Measurements from ENCODE around the gene NKAIN2. TPM values are rescaled to one million over a fixed set of nuclear protein-coding genes. Genes with fewer than 3 reads are reported as not detected.

The NKAIN2 gene
- total and polyA plus RNA-seq, 5 donors from 2014 or later, result not detected

- no peak overlapping the region for H3K27ac ChIP-seq (ENCODE audit: insufficient read depth, low read length, poor library complexity, severe bottlenecking)
- no peaks in the 10 kb centered on the region for H3K4me1 Mint-ChIP-seq
- no peak for ATAC-seq (ENCODE audit: low read depth in 2 of 2)
These were observed 950.0 kb downstream of the NKAIN2 start for GRCh38 chr6:124753562-124754105.

DNA sequence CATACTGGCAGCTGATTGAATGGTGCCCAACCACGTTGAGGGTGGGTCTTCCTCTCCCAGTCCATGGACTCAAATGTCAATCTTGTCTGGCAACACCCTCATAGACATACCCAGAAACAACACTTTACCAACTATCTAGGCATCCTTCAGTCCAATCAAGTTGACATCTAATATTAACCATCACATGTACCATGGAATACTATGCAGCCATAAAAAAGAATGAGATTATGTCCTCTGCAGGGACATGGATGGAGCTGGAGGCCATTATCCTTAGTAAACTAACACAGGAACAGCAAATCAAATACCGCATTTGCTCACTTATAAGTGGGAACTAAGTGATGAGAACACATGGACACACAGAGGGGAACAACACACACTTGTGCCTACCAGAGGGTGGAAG lies 951.7 kb downstream of the NKAIN2 start:
- Histone ChIP-seq H3K36me3 (ENCODE audit: control insufficient read depth, insufficient read depth, low read length) (no peaks in the 10 kb centered on the region), H3K4me3 (ENCODE audit: low read depth, low read length) (no peak overlapping the region), H3K4me1 (ENCODE audit: control insufficient read depth, insufficient read depth, low read length, poor library complexity, severe bottlenecking) (no peaks in the 10 kb centered on the region), H3K9me3 (ENCODE audit: control insufficient read depth in 2 of 2, low read length in 2 of 2) (peaks cover 0 to under 1% of the 10 kb centered on the region in 2 experiments), H3K27ac (ENCODE audit: insufficient read depth, low read length, poor library complexity, severe bottlenecking) (no peak overlapping the region), H3K27me3 (ENCODE audit: control insufficient read depth, insufficient read depth, low read length) (no peaks in the 10 kb centered on the region)
- H3K9me3 Mint-ChIP-seq, result peaks cover 2 to 8% (median 4%) of the 10 kb centered on the region in 7 donors
- no peak overlapping the region for H3K27ac Mint-ChIP-seq
- DNase-seq (no peak), ATAC-seq (ENCODE audit: low read depth in 2 of 2) (no peak)
- no peaks in the 10 kb centered on the region for H3K27me3 Mint-ChIP-seq
- no peaks in the 10 kb centered on the region for H3K36me3 Mint-ChIP-seq
- peak overlapping the region in 1 of 4 donors; percentile 18 for H3K4me3 Mint-ChIP-seq
- no peaks in the 10 kb centered on the region for H3K4me1 Mint-ChIP-seq

More at GRCh38 chr6:124753562-124754105, 950.0 kb downstream of the NKAIN2 start:
- peaks cover 0 to 8% (median 4%) of the 10 kb centered on the region in 7 donors for H3K9me3 Mint-ChIP-seq
- no peak overlapping the region for H3K27ac Mint-ChIP-seq
- H3K4me3 Mint-ChIP-seq, result no peak overlapping the region
- no peaks in the 10 kb centered on the region for H3K27me3 Mint-ChIP-seq
- H3K36me3 Mint-ChIP-seq, result no peaks in the 10 kb centered on the region
- H3K4me1 ChIP-seq (ENCODE audit: control insufficient read depth, insufficient read depth, low read length, poor library complexity, severe bottlenecking), result no peaks in the 10 kb centered on the region
- H3K9me3 ChIP-seq (ENCODE audit: control insufficient read depth in 2 of 2, low read length in 2 of 2), result no peaks in the 10 kb centered on the region
- DNase-seq, result no peak
- no peak overlapping the region for H3K4me3 ChIP-seq (ENCODE audit: low read depth, low read length)
- no peaks in the 10 kb centered on the region for H3K36me3 ChIP-seq (ENCODE audit: control insufficient read depth, insufficient read depth, low read length)
- no peaks in the 10 kb centered on the region for H3K27me3 ChIP-seq (ENCODE audit: control insufficient read depth, insufficient read depth, low read length)

- no peak for ATAC-seq (ENCODE audit: low read depth in 2 of 2)
- Histone ChIP-seq H3K4me3 (ENCODE audit: low read depth, low read length) (no peak overlapping the region), H3K4me1 (ENCODE audit: control insufficient read depth, insufficient read depth, low read length, poor library complexity, severe bottlenecking) (no peaks in the 10 kb centered on the region), H3K27me3 (ENCODE audit: control insufficient read depth, insufficient read depth, low read length) (no peaks in the 10 kb centered on the region), H3K9me3 (ENCODE audit: control insufficient read depth in 2 of 2, low read length in 2 of 2) (peaks cover 0 to 5% of the 10 kb centered on the region in 2 experiments), H3K36me3 (ENCODE audit: control insufficient read depth, insufficient read depth, low read length) (no peaks in the 10 kb centered on the region), H3K27ac (ENCODE audit: insufficient read depth, low read length, poor library complexity, severe bottlenecking) (no peak overlapping the region)
- peaks cover 2 to 10% (median 4%) of the 10 kb centered on the region in 7 donors for H3K9me3 Mint-ChIP-seq
- H3K4me3 Mint-ChIP-seq, result no peak overlapping the region
- no peak overlapping the region for H3K27ac Mint-ChIP-seq
- H3K27me3 Mint-ChIP-seq, result no peaks in the 10 kb centered on the region
- no peaks in the 10 kb centered on the region for H3K36me3 Mint-ChIP-seq
- no peaks in the 10 kb centered on the region for H3K4me1 Mint-ChIP-seq
- no peak for DNase-seq
These were observed 953.9 kb downstream of the NKAIN2 start for GRCh38 chr6:124757560-124757959.

DNA sequence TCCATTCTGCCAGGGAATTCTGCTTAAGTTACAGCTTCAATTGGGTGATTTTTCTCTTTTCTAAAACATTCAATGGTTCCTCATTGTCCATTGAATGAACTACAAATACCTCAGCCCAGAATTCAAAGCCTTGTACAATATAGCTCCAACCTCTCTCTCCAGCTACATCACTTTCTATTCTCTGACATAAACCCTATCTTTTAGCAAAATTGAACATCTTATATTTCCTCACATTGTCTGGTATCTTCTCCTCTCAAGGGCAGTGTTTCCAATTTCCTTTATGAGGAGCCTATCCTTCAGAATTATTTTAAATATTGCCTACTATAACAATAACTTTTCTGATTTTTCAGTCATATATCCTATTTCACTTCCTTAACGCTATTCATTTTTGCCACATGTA lies 955.0 kb downstream of the NKAIN2 start:
- Histone ChIP-seq H3K27ac (ENCODE audit: insufficient read depth, low read length, poor library complexity, severe bottlenecking) (no peak overlapping the region), H3K27me3 (ENCODE audit: control insufficient read depth, insufficient read depth, low read length) (no peaks in the 10 kb centered on the region), H3K36me3 (ENCODE audit: control insufficient read depth, insufficient read depth, low read length) (no peaks in the 10 kb centered on the region), H3K4me1 (ENCODE audit: control insufficient read depth, insufficient read depth, low read length, poor library complexity, severe bottlenecking) (no peaks in the 10 kb centered on the region), H3K4me3 (ENCODE audit: low read depth, low read length) (no peak overlapping the region), H3K9me3 (ENCODE audit: control insufficient read depth in 2 of 2, low read length in 2 of 2) (peaks cover 0 to 5% of the 10 kb centered on the region in 2 experiments)
- Mint-ChIP-seq H3K27me3 (no peaks in the 10 kb centered on the region), H3K9me3 (peaks cover 0 to 10% (median 2%) of the 10 kb centered on the region in 7 donors), H3K27ac (no peak overlapping the region), H3K4me3 (no peak overlapping the region), H3K36me3 (no peaks in the 10 kb centered on the region), H3K4me1 (no peaks in the 10 kb centered on the region)
- DNase-seq (no peak), ATAC-seq (ENCODE audit: low read depth in 2 of 2) (no peak)

GRCh38 chr6:124765280-124765679 lies 961.6 kb downstream of the NKAIN2 start:
- H3K36me3 ChIP-seq (ENCODE audit: control insufficient read depth, insufficient read depth, low read length), result no peaks in the 10 kb centered on the region
- no peaks in the 10 kb centered on the region for H3K27me3 ChIP-seq (ENCODE audit: control insufficient read depth, insufficient read depth, low read length)
- no peak for DNase-seq
- Mint-ChIP-seq H3K4me1 (no peaks in the 10 kb centered on the region), H3K27ac (no peak overlapping the region), H3K9me3 (peaks cover 0 to 10% (median 0%) of the 10 kb centered on the region in 7 donors), H3K27me3 (no peaks in the 10 kb centered on the region), H3K4me3 (no peak overlapping the region), H3K36me3 (no peaks in the 10 kb centered on the region)
- no peak for ATAC-seq (ENCODE audit: low read depth in 2 of 2)
- H3K4me1 ChIP-seq (ENCODE audit: control insufficient read depth, insufficient read depth, low read length, poor library complexity, severe bottlenecking), result no peaks in the 10 kb centered on the region
- no peak overlapping the region for H3K4me3 ChIP-seq (ENCODE audit: low read depth, low read length)
- no peak overlapping the region for H3K27ac ChIP-seq (ENCODE audit: insufficient read depth, low read length, poor library complexity, severe bottlenecking)
- H3K9me3 ChIP-seq (ENCODE audit: control insufficient read depth in 2 of 2, low read length in 2 of 2), result peaks cover 0 to 5% of the 10 kb centered on the region in 2 experiments

- Mint-ChIP-seq H3K4me1 (no peaks in the 10 kb centered on the region), H3K4me3 (no peak overlapping the region), H3K9me3 (peaks cover 0 to 10% (median 3%) of the 10 kb centered on the region in 7 donors), H3K36me3 (no peaks in the 10 kb centered on the region), H3K27ac (no peak overlapping the region), H3K27me3 (no peaks in the 10 kb centered on the region)
- H3K4me1 ChIP-seq (ENCODE audit: control insufficient read depth, insufficient read depth, low read length, poor library complexity, severe bottlenecking), result no peaks in the 10 kb centered on the region
- no peaks in the 10 kb centered on the region for H3K9me3 ChIP-seq (ENCODE audit: control insufficient read depth in 2 of 2, low read length in 2 of 2)
- no peak for DNase-seq
- no peak for ATAC-seq (ENCODE audit: low read depth in 2 of 2)
- H3K27ac ChIP-seq (ENCODE audit: insufficient read depth, low read length, poor library complexity, severe bottlenecking), result no peak overlapping the region
- no peaks in the 10 kb centered on the region for H3K27me3 ChIP-seq (ENCODE audit: control insufficient read depth, insufficient read depth, low read length)
- H3K36me3 ChIP-seq (ENCODE audit: control insufficient read depth, insufficient read depth, low read length), result no peaks in the 10 kb centered on the region
- no peak overlapping the region for H3K4me3 ChIP-seq (ENCODE audit: low read depth, low read length)
These were observed 964.6 kb downstream of the NKAIN2 start for GRCh38 chr6:124768224-124768623.

GRCh38 chr6:124769811-124770544 lies 966.3 kb downstream of the NKAIN2 start:
- no peak overlapping the region for H3K27ac ChIP-seq (ENCODE audit: insufficient read depth, low read length, poor library complexity, severe bottlenecking)
- DNase-seq, result no peak
- H3K4me3 ChIP-seq (ENCODE audit: low read depth, low read length), result no peak overlapping the region
- no peaks in the 10 kb centered on the region for H3K9me3 ChIP-seq (ENCODE audit: control insufficient read depth in 2 of 2, low read length in 2 of 2)
- Mint-ChIP-seq H3K27me3 (no peaks in the 10 kb centered on the region), H3K36me3 (no peaks in the 10 kb centered on the region), H3K4me1 (no peaks in the 10 kb centered on the region), H3K9me3 (peaks cover 0 to 10% (median 3%) of the 10 kb centered on the region in 7 donors), H3K27ac (no peak overlapping the region), H3K4me3 (no peak overlapping the region)
- no peaks in the 10 kb centered on the region for H3K27me3 ChIP-seq (ENCODE audit: control insufficient read depth, insufficient read depth, low read length)
- H3K4me1 ChIP-seq (ENCODE audit: control insufficient read depth, insufficient read depth, low read length, poor library complexity, severe bottlenecking), result no peaks in the 10 kb centered on the region
- H3K36me3 ChIP-seq (ENCODE audit: control insufficient read depth, insufficient read depth, low read length), result no peaks in the 10 kb centered on the region
- no peak for ATAC-seq (ENCODE audit: low read depth in 2 of 2)

DNA sequence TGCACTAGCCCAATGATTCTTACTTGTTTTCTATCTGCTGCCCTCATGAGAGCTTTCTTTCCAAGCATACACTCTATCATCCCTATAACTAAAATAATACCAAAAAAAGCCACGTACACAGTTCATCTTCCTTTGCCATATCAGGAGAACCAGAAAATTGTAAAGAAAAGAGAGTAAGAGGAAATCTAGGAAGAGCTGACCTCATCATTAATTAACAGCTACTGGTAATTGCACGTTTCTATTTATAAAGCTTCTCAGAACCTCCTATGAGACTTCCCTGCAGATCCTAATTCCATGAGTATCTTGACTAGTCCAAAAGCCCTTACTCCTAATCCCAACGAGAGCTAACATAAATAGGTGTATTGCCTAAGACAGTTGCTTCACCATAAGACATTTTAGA lies 967.1 kb downstream of the NKAIN2 start:
- Mint-ChIP-seq H3K4me1 (no peaks in the 10 kb centered on the region), H3K4me3 (no peak overlapping the region), H3K27ac (no peak overlapping the region), H3K36me3 (no peaks in the 10 kb centered on the region), H3K9me3 (peaks cover 0 to 10% (median 3%) of the 10 kb centered on the region in 7 donors), H3K27me3 (no peaks in the 10 kb centered on the region)
- no peaks in the 10 kb centered on the region for H3K36me3 ChIP-seq (ENCODE audit: control insufficient read depth, insufficient read depth, low read length)
- ATAC-seq (ENCODE audit: low read depth in 2 of 2) (no peak), DNase-seq (no peak)
- H3K27ac ChIP-seq (ENCODE audit: insufficient read depth, low read length, poor library complexity, severe bottlenecking), result no peak overlapping the region
- no peak overlapping the region for H3K4me3 ChIP-seq (ENCODE audit: low read depth, low read length)
- no peaks in the 10 kb centered on the region for H3K27me3 ChIP-seq (ENCODE audit: control insufficient read depth, insufficient read depth, low read length)
- H3K4me1 ChIP-seq (ENCODE audit: control insufficient read depth, insufficient read depth, low read length, poor library complexity, severe bottlenecking), result no peaks in the 10 kb centered on the region
- no peaks in the 10 kb centered on the region for H3K9me3 ChIP-seq (ENCODE audit: control insufficient read depth in 2 of 2, low read length in 2 of 2)

Data from CD4-positive, CD25-positive, alpha-beta regulatory T cell (primary cell).